IPS-18a (cell line): Measurements from ENCODE around the gene FNDC3A.
"Not testable (repeated sequence)": the region's sequence is repeated elsewhere in the genome, so short reads cannot be mapped to it uniquely, and the experiment has no call there.

ENCODE experiments used
- H3K27ac ChIP-seq: one replicate; pipeline ENCODE4 v1.5.1; 2013; ENCODE audit warnings: low read length
- H3K27me3 ChIP-seq: one replicate; pipeline ENCODE4 v1.6.1; 2013; ENCODE audit warnings: mild to moderate bottlenecking, low read length; ENCODE audit not compliant: control insufficient read depth, insufficient read depth
- H3K36me3 ChIP-seq: one replicate; pipeline ENCODE4 v1.6.1; 2013; ENCODE audit warnings: low read depth, low read length; ENCODE audit not compliant: control insufficient read depth
- H3K4me1 ChIP-seq: one replicate; pipeline ENCODE4 v1.6.1; 2013; ENCODE audit warnings: low read depth, low read length; ENCODE audit not compliant: control insufficient read depth
- H3K4me3 ChIP-seq: one replicate; pipeline ENCODE4 v1.5.1; 2013; ENCODE audit warnings: low read length
- H3K9ac ChIP-seq: one replicate; pipeline ENCODE4 v1.6.1; 2013; ENCODE audit warnings: mild to moderate bottlenecking, low read length, moderate library complexity
- H3K9me3 ChIP-seq: one replicate; pipeline ENCODE4 v1.6.1; 2013; ENCODE audit warnings: low read depth, low read length; ENCODE audit not compliant: control insufficient read depth

Gene FNDC3A

DNA sequence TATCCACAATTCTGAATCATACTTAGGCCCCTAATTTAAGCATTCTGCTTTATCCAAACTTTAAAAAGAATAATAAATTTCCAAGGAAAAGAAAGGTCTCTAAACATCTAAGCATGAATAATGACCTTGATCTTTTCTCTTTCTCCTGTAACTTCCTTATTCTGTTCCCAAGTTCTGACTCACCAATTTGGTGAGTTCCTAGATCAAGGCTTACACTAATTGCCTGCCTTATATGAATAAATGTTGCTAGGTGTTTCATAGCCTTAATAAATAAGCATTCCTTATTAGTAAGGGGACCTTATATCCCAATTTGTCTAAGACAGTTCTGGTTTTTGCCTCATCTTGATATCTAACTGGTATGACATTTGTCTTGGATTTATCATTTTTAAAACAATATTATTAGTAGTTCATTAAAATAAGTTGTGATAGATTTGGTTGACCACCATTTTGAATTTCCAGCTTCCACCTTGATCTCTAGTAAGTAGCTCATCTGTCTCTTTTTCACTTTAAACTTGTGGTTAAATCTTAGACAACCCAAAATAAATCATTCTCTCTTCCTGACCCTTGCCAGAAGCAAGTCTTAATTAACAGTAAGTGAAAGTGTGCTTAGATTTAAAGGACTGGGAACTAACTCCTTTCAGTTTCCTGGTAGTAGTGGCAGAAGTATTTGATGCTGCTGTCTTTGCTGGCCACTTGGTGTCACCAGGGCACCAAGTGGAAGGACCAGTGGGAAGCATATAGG lies 123.2 kb downstream of the FNDC3A start:
- no peaks in the 10 kb centered on the region for H3K4me1 ChIP-seq
- no peak overlapping the region for H3K4me3 ChIP-seq
- no peaks in the 10 kb centered on the region for H3K27me3 ChIP-seq
- H3K36me3 ChIP-seq: no peaks in the 10 kb centered on the region
- no peaks in the 10 kb centered on the region for H3K9me3 ChIP-seq
- H3K9ac ChIP-seq: no peak overlapping the region
- H3K27ac ChIP-seq: no peak overlapping the region

DNA sequence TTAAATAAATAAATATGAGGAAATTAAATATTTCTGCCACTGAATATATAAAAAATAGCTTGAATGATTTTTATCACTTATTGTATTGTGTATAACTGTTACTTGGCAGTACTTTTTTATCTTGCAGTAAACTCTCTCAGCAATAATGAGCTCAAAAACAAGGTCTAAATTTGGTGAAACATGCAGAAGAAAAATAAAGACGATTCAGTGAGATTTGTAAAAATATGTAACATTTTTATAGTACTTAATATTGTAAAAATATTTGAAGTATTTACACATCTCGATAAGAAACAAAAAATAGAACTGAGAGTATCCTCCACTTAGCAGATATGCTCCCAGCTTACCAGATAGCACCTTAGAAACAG lies 123.8 kb downstream of the FNDC3A start:
- no peak overlapping the region for H3K27ac ChIP-seq
- no peaks in the 10 kb centered on the region for H3K9me3 ChIP-seq
- H3K4me1 ChIP-seq: no peaks in the 10 kb centered on the region
- no peaks in the 10 kb centered on the region for H3K36me3 ChIP-seq
- no peak overlapping the region for H3K4me3 ChIP-seq
- H3K9ac ChIP-seq: no peak overlapping the region
- H3K27me3 ChIP-seq: no peaks in the 10 kb centered on the region

DNA sequence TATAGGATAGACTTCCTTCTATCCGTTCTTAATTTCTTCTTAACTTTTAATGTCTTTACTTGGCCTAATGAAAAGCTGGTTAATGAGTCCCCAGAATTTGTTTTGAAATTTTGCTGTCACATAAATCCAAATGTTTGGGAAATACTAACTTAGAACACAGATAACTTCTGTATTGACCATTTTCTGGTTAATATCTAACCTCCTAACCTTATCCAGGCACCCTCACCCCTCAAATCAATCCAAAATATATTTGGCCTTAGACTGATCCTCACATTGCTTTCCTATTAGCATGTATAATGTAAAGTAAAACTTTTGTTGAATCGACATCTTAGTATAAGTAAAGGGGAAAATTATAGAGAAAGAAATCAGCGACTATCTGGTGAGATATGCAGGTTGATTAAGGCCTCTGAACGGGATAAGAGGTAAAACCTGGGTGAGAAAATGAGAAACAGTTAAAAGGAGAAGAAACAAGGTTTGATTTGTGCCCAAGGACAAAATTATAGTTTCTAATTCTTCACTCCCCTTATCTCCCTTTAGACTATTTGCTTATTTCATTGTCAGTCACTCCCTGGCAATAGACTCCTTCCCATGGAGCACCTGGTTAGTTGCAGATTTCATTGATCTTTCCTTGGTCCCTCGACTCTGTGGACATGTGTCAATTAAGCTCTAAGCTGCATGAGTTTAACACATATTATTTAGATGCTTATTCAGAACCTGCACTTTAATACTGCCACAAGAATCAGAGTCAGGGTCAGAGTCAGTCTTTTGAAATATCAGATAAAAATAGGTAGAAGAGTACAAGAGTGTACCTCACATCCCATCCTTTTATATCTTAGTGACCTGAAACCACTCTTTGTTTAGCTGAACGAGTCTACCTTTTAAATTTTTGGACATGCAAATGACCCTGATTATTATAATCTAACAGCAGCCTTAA lies 125.2 kb downstream of the FNDC3A start:
- Histone ChIP-seq H3K27me3 (no peaks in the 10 kb centered on the region), H3K4me1 (no peaks in the 10 kb centered on the region), H3K4me3 (no peak overlapping the region), H3K9me3 (no peaks in the 10 kb centered on the region), H3K36me3 (no peaks in the 10 kb centered on the region), H3K9ac (no peak overlapping the region), H3K27ac (no peak overlapping the region)

DNA sequence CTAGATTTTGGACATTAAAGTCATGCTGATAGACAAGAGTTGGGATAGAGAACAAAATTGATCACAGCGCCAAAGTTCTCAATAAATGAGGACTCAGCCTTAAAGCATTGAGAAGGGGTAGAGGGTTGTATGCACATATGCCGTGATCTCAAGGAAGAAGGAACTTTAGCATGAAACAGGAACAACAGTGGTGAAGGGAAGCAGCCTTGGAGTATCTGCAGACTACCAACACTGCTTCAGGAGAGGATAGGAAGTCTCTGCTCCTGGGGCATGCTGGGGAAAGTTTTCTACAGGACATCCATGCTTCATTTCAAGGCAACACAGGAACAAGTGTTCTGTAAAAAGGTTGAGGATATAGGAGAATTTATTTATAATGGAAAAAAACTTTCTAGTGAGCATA lies 132.5 kb downstream of the FNDC3A start:
- no peak overlapping the region for H3K27ac ChIP-seq
- H3K4me1 ChIP-seq: peaks cover 9% of the 10 kb centered on the region
- H3K9me3 ChIP-seq: no peaks in the 10 kb centered on the region
- H3K27me3 ChIP-seq: no peaks in the 10 kb centered on the region
- H3K36me3 ChIP-seq: no peaks in the 10 kb centered on the region
- H3K4me3 ChIP-seq: no peak overlapping the region
- H3K9ac ChIP-seq: no peak overlapping the region

DNA sequence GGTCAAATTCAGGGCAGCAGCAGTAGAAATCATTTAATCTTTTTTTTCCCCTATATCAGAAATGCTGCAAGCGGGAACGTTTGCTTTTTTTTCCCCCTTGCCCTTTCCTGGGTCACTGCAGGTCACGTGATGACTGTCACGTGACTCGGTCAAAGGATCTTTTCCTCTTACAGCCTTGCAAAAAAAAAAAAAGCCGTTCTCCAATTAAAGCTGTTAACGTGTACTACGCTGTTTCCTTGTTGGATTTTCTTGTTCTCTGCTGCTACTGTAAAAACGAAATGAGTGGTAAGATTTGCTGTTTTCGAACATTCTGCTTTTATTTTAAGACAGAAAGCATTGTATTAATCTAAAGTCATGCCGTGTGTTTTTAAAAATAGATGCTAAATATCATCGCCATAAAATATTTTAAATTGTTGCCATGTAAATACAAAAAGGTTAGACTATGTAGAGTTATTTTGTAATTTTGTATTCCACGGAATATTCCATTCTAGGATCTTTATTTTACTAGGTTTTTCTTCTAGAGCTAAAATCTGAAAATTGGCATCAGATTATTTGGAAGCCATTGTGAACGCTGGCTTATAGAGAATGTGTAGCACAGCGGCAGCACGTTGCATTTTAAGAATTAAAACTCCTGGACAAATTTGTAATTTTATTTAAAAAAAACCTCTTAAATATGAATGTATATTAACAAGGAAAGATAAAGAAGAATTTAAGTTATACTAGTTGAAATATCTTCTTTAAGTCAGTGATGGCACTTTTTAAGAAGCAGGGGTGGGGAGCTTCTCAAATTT lies 134.6 kb downstream of the FNDC3A start:
- no peaks in the 10 kb centered on the region for H3K9me3 ChIP-seq
- peak overlapping the region; percentile 78 for H3K27ac ChIP-seq
- H3K9ac ChIP-seq: peak overlapping the region; percentile 92
- H3K4me1 ChIP-seq: peaks cover 19% of the 10 kb centered on the region
- peaks cover 4% of the 10 kb centered on the region for H3K36me3 ChIP-seq
- peak overlapping the region; percentile 100 for H3K4me3 ChIP-seq
- no peaks in the 10 kb centered on the region for H3K27me3 ChIP-seq

DNA sequence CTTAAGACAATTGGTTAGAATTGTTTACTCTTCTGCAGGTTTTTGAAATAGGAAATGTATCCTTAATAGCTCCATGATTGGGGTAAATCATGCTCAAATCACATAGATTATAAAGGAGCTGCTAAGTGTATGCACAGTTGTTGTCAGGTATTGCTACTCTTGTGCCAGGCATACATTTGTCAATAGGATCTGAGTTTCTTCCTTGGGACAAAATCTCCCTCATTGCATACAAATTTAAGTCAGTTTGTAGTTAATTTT lies 135.1 kb downstream of the FNDC3A start:
- Histone ChIP-seq H3K4me1 (peaks cover 19% of the 10 kb centered on the region), H3K27me3 (no peaks in the 10 kb centered on the region), H3K4me3 (peak overlapping the region; percentile 100), H3K9me3 (no peaks in the 10 kb centered on the region), H3K27ac (no peak overlapping the region), H3K36me3 (peaks cover 10% of the 10 kb centered on the region), H3K9ac (peak overlapping the region; percentile 92)

DNA sequence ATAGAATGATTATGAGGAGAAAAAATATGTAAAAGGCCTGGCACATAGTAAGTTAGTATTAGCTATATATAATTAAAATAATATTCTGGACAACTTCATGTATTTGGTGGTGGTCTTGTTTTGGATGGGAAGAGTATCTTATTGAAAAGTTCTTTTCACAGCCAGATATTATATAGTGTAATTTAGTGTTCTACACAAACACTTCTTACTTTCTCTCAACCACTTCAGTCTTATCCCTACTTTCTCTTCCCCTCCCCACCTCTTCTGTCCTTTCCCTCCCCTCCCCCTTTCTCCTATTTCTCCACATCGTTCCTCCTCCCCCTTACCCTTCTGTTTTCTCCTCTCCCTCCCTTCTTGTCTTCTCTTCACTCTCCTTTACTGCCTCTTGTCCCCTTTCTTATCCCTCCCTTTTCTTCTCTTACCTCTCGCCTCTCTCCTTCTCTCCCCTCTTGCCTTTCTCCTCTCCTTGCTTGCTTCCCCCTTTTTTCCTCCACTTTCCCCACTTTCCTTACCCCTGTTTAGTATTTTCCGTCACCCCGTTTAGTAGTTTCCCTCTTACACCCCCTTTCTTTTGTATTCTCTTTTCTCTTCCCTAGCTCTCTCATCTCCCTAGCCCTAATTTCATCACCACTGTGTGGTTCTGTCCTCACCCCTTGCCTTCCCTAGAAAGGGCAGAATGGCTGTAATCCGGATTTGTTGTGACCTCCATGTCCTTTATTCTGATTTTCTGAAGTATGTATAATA lies 137.2 kb downstream of the FNDC3A start:
- H3K4me3 ChIP-seq: peak overlapping the region; percentile 62
- H3K9me3 ChIP-seq: no peaks in the 10 kb centered on the region
- no peaks in the 10 kb centered on the region for H3K27me3 ChIP-seq
- peak overlapping the region; percentile 82 for H3K9ac ChIP-seq
- peak overlapping the region; percentile 79 for H3K27ac ChIP-seq
- H3K4me1 ChIP-seq: peaks cover 19% of the 10 kb centered on the region
- H3K36me3 ChIP-seq: peaks cover 16% of the 10 kb centered on the region

DNA sequence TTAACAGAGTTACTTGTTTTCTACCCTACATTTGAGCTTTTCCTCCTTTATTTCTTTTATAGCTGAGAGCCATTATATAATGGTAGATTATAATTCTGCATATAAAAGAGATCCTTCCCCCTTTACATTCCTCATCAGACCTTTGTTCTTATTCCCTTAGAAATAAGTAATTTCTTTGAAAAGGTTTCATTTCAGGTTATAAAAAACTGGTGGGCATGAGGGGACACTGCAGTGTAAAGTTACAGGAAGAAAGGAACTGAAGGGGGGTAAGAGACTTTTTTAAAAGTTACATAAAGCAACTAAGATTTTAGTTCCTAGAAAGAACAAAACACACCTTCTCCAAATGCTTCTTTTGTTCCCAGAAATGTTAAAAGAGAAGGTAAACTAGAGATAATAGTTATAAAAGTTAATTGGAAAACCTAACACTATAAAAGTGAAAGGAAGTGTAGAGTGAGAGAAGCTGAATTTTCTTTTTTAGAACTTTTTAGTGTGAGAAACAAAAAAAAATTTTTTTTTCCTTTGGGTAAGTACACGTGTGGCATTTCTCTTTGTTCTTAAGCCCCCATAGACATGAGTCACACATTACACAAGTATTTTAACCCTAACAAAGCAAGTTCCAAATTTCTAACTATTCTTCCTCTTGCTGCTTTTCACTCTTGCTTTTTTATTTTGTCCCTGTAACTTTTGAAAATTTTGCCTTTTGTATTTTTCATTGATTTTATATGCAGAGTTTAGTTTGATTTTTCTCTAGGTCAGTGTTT lies 138.0 kb downstream of the FNDC3A start:
- peak overlapping the region; percentile 82 for H3K9ac ChIP-seq
- peak overlapping the region; percentile 79 for H3K27ac ChIP-seq
- peak overlapping the region; percentile 62 for H3K4me3 ChIP-seq
- H3K4me1 ChIP-seq: peaks cover 24% of the 10 kb centered on the region
- no peaks in the 10 kb centered on the region for H3K9me3 ChIP-seq
- peaks cover 20% of the 10 kb centered on the region for H3K36me3 ChIP-seq
- no peaks in the 10 kb centered on the region for H3K27me3 ChIP-seq

DNA sequence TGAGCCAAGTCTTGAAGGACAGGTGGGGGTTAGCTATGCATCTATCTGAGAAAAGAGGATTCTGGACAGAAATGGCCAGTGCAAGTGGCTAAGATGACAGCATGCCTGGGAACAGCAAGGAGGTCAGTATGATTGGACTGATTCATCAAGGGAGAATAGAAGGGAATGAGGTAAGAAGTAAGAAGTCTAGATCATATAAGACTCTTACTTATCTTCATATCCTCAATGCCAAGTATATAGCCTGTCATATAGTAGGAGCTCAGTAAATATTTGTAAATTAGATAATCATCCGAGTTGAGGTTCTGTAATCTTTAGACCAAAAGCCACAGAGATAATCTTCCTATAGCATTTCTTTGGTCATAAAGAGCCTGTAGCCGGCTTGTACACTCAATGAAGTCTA lies 141.2 kb downstream of the FNDC3A start:
- no peak overlapping the region for H3K4me3 ChIP-seq
- H3K4me1 ChIP-seq: peaks cover 24% of the 10 kb centered on the region
- no peaks in the 10 kb centered on the region for H3K9me3 ChIP-seq
- H3K9ac ChIP-seq: no peak overlapping the region
- peaks cover 28% of the 10 kb centered on the region for H3K36me3 ChIP-seq
- H3K27me3 ChIP-seq: no peaks in the 10 kb centered on the region
- no peak overlapping the region for H3K27ac ChIP-seq

DNA sequence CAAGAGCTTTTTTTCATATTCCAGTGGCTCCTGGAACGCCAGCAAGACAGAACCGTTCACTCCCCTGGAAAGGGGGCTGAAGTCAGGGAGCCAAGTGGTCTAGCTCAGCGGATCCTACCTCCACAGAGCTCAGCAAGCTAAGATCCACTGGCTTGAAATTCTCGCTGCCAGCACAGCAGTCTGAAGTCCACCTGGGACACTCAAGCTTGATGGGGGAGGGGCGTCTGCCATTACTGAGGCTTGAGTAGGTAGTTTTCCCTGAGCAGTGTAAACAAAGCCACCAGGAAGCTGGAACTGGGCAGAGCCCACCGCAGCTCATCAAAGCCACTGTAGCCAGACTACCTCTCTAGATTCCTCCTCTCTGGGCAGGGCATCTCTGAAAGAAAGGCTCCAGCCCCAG lies 142.7 kb downstream of the FNDC3A start:
- not testable (repeated sequence) for H3K9me3 ChIP-seq, H3K27ac ChIP-seq, H3K27me3 ChIP-seq, H3K9ac ChIP-seq, H3K4me3 ChIP-seq
- H3K36me3 ChIP-seq: peaks cover 28% of the 10 kb centered on the region
- peaks cover 12% of the 10 kb centered on the region for H3K4me1 ChIP-seq
